ENCODE measurements around the gene KRTAP10-4. TPM values are rescaled to one million over a fixed set of nuclear protein-coding genes. Genes with fewer than 3 reads are reported as not detected.
A peak's percentile ranks its signal among the peaks of the same experiment; 100 is the strongest.

The KRTAP10-4 gene
- total and polyA plus RNA-seq, 2 experiments from 2014 or later, result not detected

DNA sequence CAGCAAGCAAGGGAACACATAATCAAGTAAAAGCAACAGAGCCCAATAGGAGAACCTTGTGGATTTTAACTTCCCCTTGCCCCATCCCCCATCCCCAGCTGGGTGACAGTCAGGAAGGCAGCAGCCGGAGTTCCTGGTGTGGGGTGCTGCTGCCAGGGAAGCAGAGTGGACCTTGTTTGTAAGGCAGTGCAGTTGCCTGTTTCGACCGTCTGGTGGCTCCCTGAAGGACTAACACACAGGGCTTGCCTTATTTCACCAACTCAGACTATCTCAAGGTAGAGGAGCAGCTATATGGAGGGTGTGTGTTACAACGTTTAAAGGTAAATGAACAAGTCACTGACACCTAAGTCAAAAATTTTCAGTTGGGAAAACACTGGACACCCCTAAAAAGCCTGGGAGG is 45.0 kb downstream of the KRTAP10-4 start:
- H3K36me3 ChIP-seq (ENCODE audit: low read depth), result no peaks in the 10 kb centered on the region
- DNase-seq, result peak; percentile 38
- 3 to 6% methylated on average over 4 of the region's 4 CpGs for WGBS, 2 experiments (ENCODE audit: low coverage in 1 of 2, low lambda C conversion rate in 2 of 2, missing lambda C conversion rate in 2 of 2)
- H3K9ac ChIP-seq, result no peak overlapping the region
- TF ChIP-seq EZH2 (IDR thresholded peaks at IDR 0.05; ENCODE audit: insufficient read depth, poor library complexity, severe bottlenecking), result no peak
- TF ChIP-seq EZH2phosphoT487 (IDR thresholded peaks at IDR 0.05; ENCODE audit: insufficient read depth, low read depth), result no peak
- in situ Hi-C loops (cut with MboI), result no loop called here
- H3K4me1 ChIP-seq (ENCODE audit: insufficient read depth), result no peaks in the 10 kb centered on the region
- no peaks in the 10 kb centered on the region for H3K9me2 ChIP-seq (ENCODE audit: insufficient read depth)
- no peaks in the 10 kb centered on the region for H3F3A ChIP-seq (ENCODE audit: insufficient read depth)
- H3K9me3 ChIP-seq (ENCODE audit: low read depth), result no peaks in the 10 kb centered on the region
- no peaks in the 10 kb centered on the region; the same call in 1 of the 2 replicates for H3K27me3 ChIP-seq (replicated peaks; ENCODE audit: insufficient read depth)
- H3K79me2 ChIP-seq (ENCODE audit: insufficient read depth), result no peaks in the 10 kb centered on the region
- H3K27ac ChIP-seq, result no peak overlapping the region
- H3K4me3 ChIP-seq, result no peak overlapping the region
- no peak overlapping the region for H3K4me2 ChIP-seq (ENCODE audit: unreplicated experiment)
- no peak overlapping the region for H2AFZ ChIP-seq
- H4K20me1 ChIP-seq (ENCODE audit: insufficient read depth), result no peaks in the 10 kb centered on the region

DNA sequence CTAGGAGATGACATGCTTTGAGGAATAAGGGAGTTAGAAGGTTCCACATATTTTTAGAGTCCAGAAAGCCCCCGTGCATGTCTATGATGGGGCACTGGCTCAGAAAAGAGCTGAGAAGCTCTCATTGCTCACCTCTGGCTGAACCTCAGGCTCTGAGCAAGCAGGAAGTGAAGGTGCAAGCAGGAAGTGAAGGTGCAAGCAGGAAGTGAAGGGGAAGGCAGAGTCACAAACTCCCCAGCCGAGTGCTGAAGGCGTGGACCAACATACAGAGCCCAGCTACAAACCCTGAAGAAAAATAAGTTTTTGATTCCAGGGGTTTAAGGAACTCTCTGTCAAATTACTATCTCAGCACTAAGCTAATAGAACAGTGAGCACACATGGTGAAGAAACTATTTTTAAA is 45.4 kb downstream of the KRTAP10-4 start:
- WGBS, 2 experiments (ENCODE audit: low coverage in 1 of 2, low lambda C conversion rate in 2 of 2, missing lambda C conversion rate in 2 of 2), result 36 to 45% methylated on average over 3 of the region's 3 CpGs
- H3K9me3 ChIP-seq (ENCODE audit: low read depth), result no peaks in the 10 kb centered on the region
- TF ChIP-seq EZH2 (IDR thresholded peaks at IDR 0.05; ENCODE audit: insufficient read depth, poor library complexity, severe bottlenecking) (no peak), EZH2phosphoT487 (IDR thresholded peaks at IDR 0.05; ENCODE audit: insufficient read depth, low read depth) (no peak)

DNA sequence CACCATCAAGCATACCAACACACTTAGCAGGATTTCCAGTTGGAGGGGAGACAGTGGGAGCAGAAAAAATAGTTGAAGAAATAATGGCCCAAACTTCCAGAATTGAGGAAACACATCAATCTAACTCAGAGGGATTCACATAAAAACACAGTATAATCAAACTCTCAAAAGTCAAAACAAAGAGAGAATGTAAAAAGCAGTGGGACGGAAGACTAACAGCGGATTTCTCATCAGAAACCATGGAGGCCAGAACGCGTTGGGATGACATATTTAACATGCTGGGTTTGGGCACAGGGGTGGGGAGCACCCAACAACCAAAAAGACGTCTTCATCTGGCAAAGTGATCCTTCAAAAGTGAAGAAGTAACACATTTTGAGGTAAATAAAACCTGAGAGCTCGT is 46.4 kb downstream of the KRTAP10-4 start:
- Histone ChIP-seq H3K4me2 (ENCODE audit: unreplicated experiment) (no peak overlapping the region), H3K27ac (no peak overlapping the region), H3F3A (ENCODE audit: insufficient read depth) (no peaks in the 10 kb centered on the region), H3K27me3 (replicated peaks; ENCODE audit: insufficient read depth) (no peaks in the 10 kb centered on the region; the same call in 1 of the 2 replicates), H3K9me3 (ENCODE audit: low read depth) (no peaks in the 10 kb centered on the region), H4K20me1 (ENCODE audit: insufficient read depth) (no peaks in the 10 kb centered on the region), H3K4me3 (no peak overlapping the region), H2AFZ (no peak overlapping the region), H3K36me3 (ENCODE audit: low read depth) (no peaks in the 10 kb centered on the region), H3K9ac (no peak overlapping the region), H3K79me2 (ENCODE audit: insufficient read depth) (no peaks in the 10 kb centered on the region), H3K4me1 (ENCODE audit: insufficient read depth) (no peaks in the 10 kb centered on the region), H3K9me2 (ENCODE audit: insufficient read depth) (no peaks in the 10 kb centered on the region)
- in situ Hi-C loops (cut with MboI), result no loop called here
- 32 to 39% methylated on average over 6 of the region's 6 CpGs for WGBS, 2 experiments (ENCODE audit: low coverage in 1 of 2, low lambda C conversion rate in 2 of 2, missing lambda C conversion rate in 2 of 2)
- TF ChIP-seq EZH2phosphoT487 (IDR thresholded peaks at IDR 0.05; ENCODE audit: insufficient read depth, low read depth) (no peak), EZH2 (IDR thresholded peaks at IDR 0.05; ENCODE audit: insufficient read depth, poor library complexity, severe bottlenecking) (no peak)
- DNase-seq, result no peak

More for the DNA sequence above, 45.4 kb downstream of the KRTAP10-4 start:
- no peak overlapping the region for H3K4me2 ChIP-seq (ENCODE audit: unreplicated experiment)
- no peaks in the 10 kb centered on the region for H3K36me3 ChIP-seq (ENCODE audit: low read depth)
- no peaks in the 10 kb centered on the region for H3F3A ChIP-seq (ENCODE audit: insufficient read depth)
- H2AFZ ChIP-seq, result no peak overlapping the region
- H3K27me3 ChIP-seq (replicated peaks; ENCODE audit: insufficient read depth), result no peaks in the 10 kb centered on the region; the same call in 1 of the 2 replicates
- no peak overlapping the region for H3K4me3 ChIP-seq
- no peak for DNase-seq
- H3K9ac ChIP-seq, result no peak overlapping the region
- no peaks in the 10 kb centered on the region for H3K9me2 ChIP-seq (ENCODE audit: insufficient read depth)
- no peak overlapping the region for H3K27ac ChIP-seq
- H3K4me1 ChIP-seq (ENCODE audit: insufficient read depth), result no peaks in the 10 kb centered on the region
- H4K20me1 ChIP-seq (ENCODE audit: insufficient read depth), result no peaks in the 10 kb centered on the region
- no peaks in the 10 kb centered on the region for H3K79me2 ChIP-seq (ENCODE audit: insufficient read depth)
- in situ Hi-C loops (cut with MboI), result no loop called here

DNA sequence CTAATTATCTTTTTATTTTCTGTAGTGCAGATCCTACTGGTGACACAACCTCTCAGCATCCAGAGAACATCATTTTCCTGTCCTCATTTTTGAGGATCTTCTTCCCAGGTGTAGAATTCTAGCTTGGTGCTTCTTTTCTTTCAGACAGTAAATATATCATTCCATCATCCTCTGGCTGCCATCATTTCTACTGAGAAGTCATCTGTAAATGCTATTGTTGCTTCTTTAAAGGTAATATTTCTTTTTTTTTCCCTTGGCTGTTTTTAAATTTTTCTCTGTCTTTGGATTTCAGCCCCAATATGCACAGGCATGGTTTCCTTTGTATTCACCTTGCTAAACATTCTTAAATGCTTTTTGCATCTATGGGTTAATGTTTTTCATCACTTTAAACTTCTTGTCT is 50.0 kb downstream of the KRTAP10-4 start:
- Histone ChIP-seq H3K27me3 (replicated peaks; ENCODE audit: insufficient read depth) (no peaks in the 10 kb centered on the region), H3K36me3 (ENCODE audit: low read depth) (no peaks in the 10 kb centered on the region), H3K9me3 (ENCODE audit: low read depth) (no peaks in the 10 kb centered on the region), H3K9ac (no peak overlapping the region), H3K79me2 (ENCODE audit: insufficient read depth) (no peaks in the 10 kb centered on the region), H3K9me2 (ENCODE audit: insufficient read depth) (no peaks in the 10 kb centered on the region), H3K27ac (no peak overlapping the region), H3K4me2 (ENCODE audit: unreplicated experiment) (no peak overlapping the region), H2AFZ (no peak overlapping the region), H3K4me3 (no peak overlapping the region), H3F3A (ENCODE audit: insufficient read depth) (no peaks in the 10 kb centered on the region), H3K4me1 (ENCODE audit: insufficient read depth) (no peaks in the 10 kb centered on the region), H4K20me1 (ENCODE audit: insufficient read depth) (no peaks in the 10 kb centered on the region)
- in situ Hi-C loops (cut with MboI), result no loop called here
- DNase-seq, result no peak
- TF ChIP-seq EZH2phosphoT487 (IDR thresholded peaks at IDR 0.05; ENCODE audit: insufficient read depth, low read depth) (no peak), EZH2 (IDR thresholded peaks at IDR 0.05; ENCODE audit: insufficient read depth, poor library complexity, severe bottlenecking) (no peak)

Other genes with a start within 250 kb of the KRTAP10-4 start
- 17.0 and 20.5 TPM in 2 replicates for gene CFAP410, start 234.3 kb upstream of the KRTAP10-4 start, total RNA-seq (2014; rRNA removed; shearing (Covaris generic))
- gene CFAP410, start 234.3 kb upstream of the KRTAP10-4 start, polyA plus RNA-seq (2016; fragmentation: Nextera tagmentation; extraction: Ambion mirVana), result 19.8 and 20.8 TPM in 2 replicates
- gene TRPM2, start 220.1 kb upstream of the KRTAP10-4 start, total RNA-seq (2014; rRNA removed; shearing (Covaris generic)), result 0.13 and 0.22 TPM in 2 replicates
- gene TRPM2, start 220.1 kb upstream of the KRTAP10-4 start, polyA plus RNA-seq (2016; fragmentation: Nextera tagmentation; extraction: Ambion mirVana), result not detected in 2 replicates
- 0.32 and 0.38 TPM in 2 replicates for gene LRRC3, start 118.2 kb upstream of the KRTAP10-4 start, total RNA-seq (2014; rRNA removed; shearing (Covaris generic))
- gene LRRC3, start 118.2 kb upstream of the KRTAP10-4 start, polyA plus RNA-seq (2016; fragmentation: Nextera tagmentation; extraction: Ambion mirVana), result 0.28 and 0.29 TPM in 2 replicates
- not detected in 2 replicates for gene KRTAP10-1, start 33.5 kb upstream of the KRTAP10-4 start, total RNA-seq (2014; rRNA removed; shearing (Covaris generic))
- gene KRTAP10-1, start 33.5 kb upstream of the KRTAP10-4 start, polyA plus RNA-seq (2016; fragmentation: Nextera tagmentation; extraction: Ambion mirVana), result not detected in 2 replicates
- not detected in 2 replicates for gene KRTAP10-2, start 22.2 kb upstream of the KRTAP10-4 start, total RNA-seq (2014; rRNA removed; shearing (Covaris generic))
- not detected in 2 replicates for gene KRTAP10-2, start 22.2 kb upstream of the KRTAP10-4 start, polyA plus RNA-seq (2016; fragmentation: Nextera tagmentation; extraction: Ambion mirVana)
- not detected in 2 replicates for gene KRTAP10-3, start 14.9 kb upstream of the KRTAP10-4 start, total RNA-seq (2014; rRNA removed; shearing (Covaris generic))
- gene KRTAP10-3, start 14.9 kb upstream of the KRTAP10-4 start, polyA plus RNA-seq (2016; fragmentation: Nextera tagmentation; extraction: Ambion mirVana), result not detected in 2 replicates
- not detected in 2 replicates for gene KRTAP10-5, start 6.9 kb downstream of the KRTAP10-4 start, total RNA-seq (2014; rRNA removed; shearing (Covaris generic))
- gene KRTAP10-5, start 6.9 kb downstream of the KRTAP10-4 start, polyA plus RNA-seq (2016; fragmentation: Nextera tagmentation; extraction: Ambion mirVana), result not detected in 2 replicates
- gene KRTAP10-6, start 18.8 kb downstream of the KRTAP10-4 start, total RNA-seq (2014; rRNA removed; shearing (Covaris generic)), result not detected in 2 replicates
- gene KRTAP10-6, start 18.8 kb downstream of the KRTAP10-4 start, polyA plus RNA-seq (2016; fragmentation: Nextera tagmentation; extraction: Ambion mirVana), result not detected in 2 replicates
- not detected in 2 replicates for gene KRTAP10-7, start 26.9 kb downstream of the KRTAP10-4 start, total RNA-seq (2014; rRNA removed; shearing (Covaris generic))
- not detected in 2 replicates for gene KRTAP10-7, start 26.9 kb downstream of the KRTAP10-4 start, polyA plus RNA-seq (2016; fragmentation: Nextera tagmentation; extraction: Ambion mirVana)
- gene KRTAP10-8, start 38.4 kb downstream of the KRTAP10-4 start, total RNA-seq (2014; rRNA removed; shearing (Covaris generic)), result not detected in 2 replicates
- not detected in 2 replicates for gene KRTAP10-8, start 38.4 kb downstream of the KRTAP10-4 start, polyA plus RNA-seq (2016; fragmentation: Nextera tagmentation; extraction: Ambion mirVana)
- gene KRTAP10-9, start 53.4 kb downstream of the KRTAP10-4 start, total RNA-seq (2014; rRNA removed; shearing (Covaris generic)), result not detected in 2 replicates
- not detected in 2 replicates for gene KRTAP10-9, start 53.4 kb downstream of the KRTAP10-4 start, polyA plus RNA-seq (2016; fragmentation: Nextera tagmentation; extraction: Ambion mirVana)
- not detected in 2 replicates for gene KRTAP10-10, start 63.6 kb downstream of the KRTAP10-4 start, total RNA-seq (2014; rRNA removed; shearing (Covaris generic))
- gene KRTAP10-10, start 63.6 kb downstream of the KRTAP10-4 start, polyA plus RNA-seq (2016; fragmentation: Nextera tagmentation; extraction: Ambion mirVana), result not detected in 2 replicates
- not detected in 2 replicates for gene KRTAP10-11, start 72.7 kb downstream of the KRTAP10-4 start, total RNA-seq (2014; rRNA removed; shearing (Covaris generic))
- not detected in 2 replicates for gene KRTAP10-11, start 72.7 kb downstream of the KRTAP10-4 start, polyA plus RNA-seq (2016; fragmentation: Nextera tagmentation; extraction: Ambion mirVana)
- gene KRTAP12-4, start 80.9 kb downstream of the KRTAP10-4 start, total RNA-seq (2014; rRNA removed; shearing (Covaris generic)), result not detected in 2 replicates
- gene KRTAP12-4, start 80.9 kb downstream of the KRTAP10-4 start, polyA plus RNA-seq (2016; fragmentation: Nextera tagmentation; extraction: Ambion mirVana), result not detected in 2 replicates
- not detected in 2 replicates for gene KRTAP12-3, start 84.2 kb downstream of the KRTAP10-4 start, total RNA-seq (2014; rRNA removed; shearing (Covaris generic))
- not detected in 2 replicates for gene KRTAP12-3, start 84.2 kb downstream of the KRTAP10-4 start, polyA plus RNA-seq (2016; fragmentation: Nextera tagmentation; extraction: Ambion mirVana)
- not detected in 2 replicates for gene KRTAP12-2, start 93.2 kb downstream of the KRTAP10-4 start, total RNA-seq (2014; rRNA removed; shearing (Covaris generic))
- gene KRTAP12-2, start 93.2 kb downstream of the KRTAP10-4 start, polyA plus RNA-seq (2016; fragmentation: Nextera tagmentation; extraction: Ambion mirVana), result not detected in 2 replicates
- gene KRTAP12-1, start 108.4 kb downstream of the KRTAP10-4 start, total RNA-seq (2014; rRNA removed; shearing (Covaris generic)), result not detected in 2 replicates
- not detected in 2 replicates for gene KRTAP12-1, start 108.4 kb downstream of the KRTAP10-4 start, polyA plus RNA-seq (2016; fragmentation: Nextera tagmentation; extraction: Ambion mirVana)
- gene KRTAP10-12, start 123.4 kb downstream of the KRTAP10-4 start, total RNA-seq (2014; rRNA removed; shearing (Covaris generic)), result not detected in 2 replicates
- not detected in 2 replicates for gene KRTAP10-12, start 123.4 kb downstream of the KRTAP10-4 start, polyA plus RNA-seq (2016; fragmentation: Nextera tagmentation; extraction: Ambion mirVana)
- not detected in 2 replicates for gene TSPEAR, start 137.8 kb downstream of the KRTAP10-4 start, total RNA-seq (2014; rRNA removed; shearing (Covaris generic))
- gene TSPEAR, start 137.8 kb downstream of the KRTAP10-4 start, polyA plus RNA-seq (2016; fragmentation: Nextera tagmentation; extraction: Ambion mirVana), result not detected in 2 replicates
- 39.1 and 48.6 TPM in 2 replicates for gene UBE2G2, start 228.1 kb downstream of the KRTAP10-4 start, total RNA-seq (2014; rRNA removed; shearing (Covaris generic))
- 62.3 and 64.4 TPM in 2 replicates for gene UBE2G2, start 228.1 kb downstream of the KRTAP10-4 start, polyA plus RNA-seq (2016; fragmentation: Nextera tagmentation; extraction: Ambion mirVana)
- gene SUMO3, start 244.3 kb downstream of the KRTAP10-4 start, total RNA-seq (2014; rRNA removed; shearing (Covaris generic)), result 97.3 and 110 TPM in 2 replicates
- 178 TPM in 2 replicates for gene SUMO3, start 244.3 kb downstream of the KRTAP10-4 start, polyA plus RNA-seq (2016; fragmentation: Nextera tagmentation; extraction: Ambion mirVana)

Measured in GM23248 (cell line).